SK-N-MC (cell line): ENCODE results near the gene TRAPPC3.

ENCODE experiments used
- EZH2 ChIP-seq: fragments of 200-600 bp; sonication (generic); IDR thresholded peaks from one replicate; pipeline ENCODE4 v1.6.1; 2017; ENCODE audit warnings: antibody characterized with exemption
- POLR2AphosphoS5 ChIP-seq: IDR thresholded peaks from 2 replicates; pipeline ENCODE4 v1.6.1; 2012; ENCODE audit warnings: mild to moderate bottlenecking, low read depth, low read length, borderline replicate concordance

DNA sequence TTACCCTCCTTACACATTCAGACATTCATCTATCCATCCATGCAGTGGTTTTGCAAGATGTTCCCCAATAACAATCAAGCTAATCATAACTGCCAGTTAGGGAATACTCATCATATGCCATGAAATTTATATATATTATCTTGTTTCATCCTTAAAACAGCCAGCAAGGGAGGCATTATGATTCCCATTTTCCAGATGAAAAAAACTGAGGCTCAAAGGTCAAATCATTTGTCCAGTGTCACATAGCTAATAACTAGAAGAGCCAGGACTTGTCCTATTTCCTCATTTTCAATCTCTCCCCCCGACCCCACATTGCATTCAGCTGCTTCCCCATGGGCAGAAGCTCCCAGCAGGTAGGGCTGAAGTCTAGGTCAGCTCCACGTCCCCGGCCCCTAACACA, 17.3 kb downstream of the TRAPPC3 start:
- no peak for TF ChIP-seq EZH2
- TF ChIP-seq POLR2AphosphoS5, result no peak
